HFFc6 (cell line): ENCODE measurements around the gene CACNA1C. TPM values are rescaled to one million over a fixed set of nuclear protein-coding genes. Genes with fewer than 3 reads are reported as not detected.

ENCODE experiments used
- DNase-seq: peaks from one replicate; pipeline ENCODE4 v3.0.0-alpha.2; 2018
- H3K27ac Mint-ChIP-seq: 2 replicates; pipeline ENCODE4 v1.8.0; 2020; ENCODE audit warnings: mild to moderate bottlenecking, mixed read lengths
- H3K27me3 Mint-ChIP-seq: 2 replicates; pipeline ENCODE4 v1.8.0; 2021; ENCODE audit warnings: mild to moderate bottlenecking, moderate library complexity, mixed read lengths; ENCODE audit not compliant: insufficient read depth
- H3K36me3 Mint-ChIP-seq: 2 replicates; pipeline ENCODE4 v1.8.0; 2021; ENCODE audit warnings: low read depth, mixed read lengths
- H3K4me1 Mint-ChIP-seq: 2 replicates; pipeline ENCODE4 v1.8.0; 2020; ENCODE audit warnings: low read depth, mixed read lengths
- H3K4me3 Mint-ChIP-seq: 2 replicates; pipeline ENCODE4 v1.8.0; 2020; ENCODE audit warnings: mild to moderate bottlenecking, moderate library complexity, mixed read lengths
- H3K9me3 Mint-ChIP-seq: 2 replicates; pipeline ENCODE4 v1.8.0; 2020; ENCODE audit warnings: mild to moderate bottlenecking, mixed read lengths
- total RNA-seq, 6 experiments: library from RNA; stranded (reverse); fragmentation: NEBNext Ultra II Directional; extraction: Animal tissue kit (Norgen Biotek cat#: 25700); gene quantifications; 2 replicates in 1 of 6; 3 replicates in 5 of 6; pipeline ENCODE4 v1.2.3, GENCODE V29; 2021
- TF ChIP-seq, protein P1 (sequence below): fragments of 200-600 bp; sonication (generic); IDR thresholded peaks from 2 replicates; pipeline ENCODE4 v1.5.0; 2021; ENCODE audit warnings: antibody characterized with exemption, mild to moderate bottlenecking

Gene CACNA1C
- total RNA-seq, 6 experiments from 2014 or later = 6.7 to 11.5 (median 10.6) TPM

DNA sequence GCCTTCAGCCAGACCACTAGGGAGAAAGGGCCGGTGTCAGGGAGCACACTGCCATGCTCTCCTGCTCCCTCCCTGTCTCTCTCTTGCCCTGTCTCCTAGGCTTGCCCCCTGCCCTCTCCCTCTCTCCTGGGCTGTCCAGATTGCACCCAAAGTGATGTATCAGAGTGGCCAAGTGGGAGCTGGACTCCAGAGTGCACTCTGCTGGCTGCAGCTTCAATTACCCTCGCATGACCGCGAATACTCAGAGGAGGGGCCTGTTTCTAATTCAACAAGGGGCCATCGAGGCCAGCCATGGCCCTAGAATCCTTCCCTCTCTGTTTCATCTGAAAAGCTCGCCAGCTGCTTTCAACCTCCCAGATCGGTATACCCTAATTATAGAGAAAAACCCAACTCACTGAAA, 535.6 kb downstream of the CACNA1C start:
- Mint-ChIP-seq H3K4me3 (no peak overlapping the region), H3K27me3 (peaks cover 4% of the 10 kb centered on the region), H3K27ac (no peak overlapping the region), H3K36me3 (peaks cover 33% of the 10 kb centered on the region), H3K9me3 (peaks cover 5% of the 10 kb centered on the region), H3K4me1 (no peaks in the 10 kb centered on the region)
- DNase-seq = no peak
- TF ChIP-seq, protein P1, sequence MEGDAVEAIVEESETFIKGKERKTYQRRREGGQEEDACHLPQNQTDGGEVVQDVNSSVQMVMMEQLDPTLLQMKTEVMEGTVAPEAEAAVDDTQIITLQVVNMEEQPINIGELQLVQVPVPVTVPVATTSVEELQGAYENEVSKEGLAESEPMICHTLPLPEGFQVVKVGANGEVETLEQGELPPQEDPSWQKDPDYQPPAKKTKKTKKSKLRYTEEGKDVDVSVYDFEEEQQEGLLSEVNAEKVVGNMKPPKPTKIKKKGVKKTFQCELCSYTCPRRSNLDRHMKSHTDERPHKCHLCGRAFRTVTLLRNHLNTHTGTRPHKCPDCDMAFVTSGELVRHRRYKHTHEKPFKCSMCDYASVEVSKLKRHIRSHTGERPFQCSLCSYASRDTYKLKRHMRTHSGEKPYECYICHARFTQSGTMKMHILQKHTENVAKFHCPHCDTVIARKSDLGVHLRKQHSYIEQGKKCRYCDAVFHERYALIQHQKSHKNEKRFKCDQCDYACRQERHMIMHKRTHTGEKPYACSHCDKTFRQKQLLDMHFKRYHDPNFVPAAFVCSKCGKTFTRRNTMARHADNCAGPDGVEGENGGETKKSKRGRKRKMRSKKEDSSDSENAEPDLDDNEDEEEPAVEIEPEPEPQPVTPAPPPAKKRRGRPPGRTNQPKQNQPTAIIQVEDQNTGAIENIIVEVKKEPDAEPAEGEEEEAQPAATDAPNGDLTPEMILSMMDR = no peak; the same call in 1 of the 2 replicates

DNA sequence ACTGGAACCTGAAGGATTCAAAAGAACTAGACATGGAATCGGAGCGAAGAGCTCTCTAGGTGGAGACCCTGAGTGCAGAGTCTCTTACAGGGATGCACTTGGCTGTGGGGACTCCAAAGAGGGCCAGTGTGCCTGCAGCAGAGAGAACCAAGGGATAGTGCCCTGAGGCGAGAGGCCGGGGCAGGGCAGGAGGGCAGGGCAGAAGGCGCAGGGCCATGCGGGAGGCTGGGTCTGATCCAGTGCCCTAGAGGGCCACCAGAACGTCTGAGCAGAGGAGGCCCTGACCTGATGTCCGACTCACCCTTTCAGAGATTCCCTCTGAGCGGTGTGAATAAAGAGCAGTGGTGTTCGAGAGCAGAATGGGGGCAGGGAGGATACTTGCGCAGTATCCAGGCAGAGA, 536.6 kb downstream of the CACNA1C start:
- H3K27ac Mint-ChIP-seq = no peak overlapping the region
- H3K36me3 Mint-ChIP-seq = peaks cover 44% of the 10 kb centered on the region
- H3K27me3 Mint-ChIP-seq = peaks cover 4% of the 10 kb centered on the region
- no peak overlapping the region for H3K4me3 Mint-ChIP-seq
- H3K9me3 Mint-ChIP-seq = peaks cover 15% of the 10 kb centered on the region
- TF ChIP-seq, protein P1 = no peak
- H3K4me1 Mint-ChIP-seq = no peaks in the 10 kb centered on the region
- DNase-seq = no peak

DNA sequence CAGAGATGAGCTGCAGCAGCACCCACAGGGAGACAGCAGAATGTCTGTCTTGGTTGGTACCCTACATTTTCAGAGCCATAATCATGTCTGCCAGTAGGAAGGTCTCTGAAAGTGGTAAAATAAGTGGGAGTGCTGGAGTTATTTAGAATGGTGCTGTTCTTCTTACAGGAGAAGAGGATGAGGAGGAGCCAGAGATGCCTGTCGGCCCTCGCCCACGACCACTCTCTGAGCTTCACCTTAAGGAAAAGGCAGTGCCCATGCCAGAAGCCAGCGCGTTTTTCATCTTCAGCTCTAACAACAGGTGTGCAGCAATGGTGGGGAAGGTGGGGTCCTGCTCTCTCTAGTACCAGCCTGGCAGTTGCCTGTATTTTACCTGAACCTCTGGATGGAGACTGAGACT, 540.3 kb downstream of the CACNA1C start:
- TF ChIP-seq, protein P1 = no peak
- no peaks in the 10 kb centered on the region for H3K4me1 Mint-ChIP-seq
- no peak for DNase-seq
- peaks cover 22% of the 10 kb centered on the region for H3K9me3 Mint-ChIP-seq
- H3K27me3 Mint-ChIP-seq = peaks cover 5% of the 10 kb centered on the region
- H3K36me3 Mint-ChIP-seq = peaks cover 68% of the 10 kb centered on the region
- H3K27ac Mint-ChIP-seq = no peak overlapping the region
- no peak overlapping the region for H3K4me3 Mint-ChIP-seq

DNA sequence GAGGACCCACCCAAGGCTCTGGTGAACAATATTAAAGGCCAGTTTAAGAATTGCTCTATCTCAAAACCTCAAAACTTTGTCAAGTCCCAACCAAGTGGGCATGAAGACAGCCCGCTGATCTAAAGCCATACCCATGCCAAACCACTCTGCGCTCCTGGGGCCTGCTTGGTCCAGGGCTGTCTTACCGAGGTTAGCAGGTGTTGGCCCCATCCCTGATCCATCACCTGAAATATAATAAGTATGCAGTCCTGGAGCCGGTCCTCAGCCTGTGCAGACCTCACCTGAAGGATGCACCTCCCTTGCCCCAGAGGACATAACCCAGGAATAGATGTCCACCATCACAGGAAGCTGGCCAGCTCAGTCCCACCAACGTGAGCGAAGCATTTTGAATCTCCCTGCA, 543.7 kb downstream of the CACNA1C start:
- Mint-ChIP-seq H3K4me1 (no peaks in the 10 kb centered on the region), H3K27ac (no peak overlapping the region), H3K36me3 (peaks cover 54% of the 10 kb centered on the region), H3K27me3 (peaks cover 4% of the 10 kb centered on the region; the same call in 1 of the 2 replicates), H3K4me3 (no peak overlapping the region), H3K9me3 (peaks cover 22% of the 10 kb centered on the region)
- no peak for DNase-seq
- TF ChIP-seq, protein P1 = no peak

DNA sequence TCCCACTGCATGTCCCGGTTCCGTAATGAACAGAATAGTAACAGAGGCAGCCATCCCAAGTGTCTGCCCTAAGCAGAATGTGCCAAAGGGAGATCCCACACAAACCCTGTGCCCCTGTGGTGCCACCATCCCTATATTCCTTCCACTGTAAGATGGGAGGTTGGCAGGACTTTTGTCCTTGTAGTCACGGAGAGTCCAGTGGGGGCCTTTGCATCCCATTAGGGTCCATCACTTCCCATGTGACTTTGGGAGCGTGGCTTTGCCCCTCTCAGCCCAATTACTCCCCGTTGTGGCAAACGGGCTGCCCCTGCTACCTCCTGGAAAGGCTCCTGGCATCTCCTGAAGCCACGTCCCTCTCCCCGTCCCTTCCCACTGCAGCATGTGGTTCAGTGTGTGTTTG, 552.5 kb downstream of the CACNA1C start:
- H3K36me3 Mint-ChIP-seq = peaks cover 24% of the 10 kb centered on the region
- H3K27me3 Mint-ChIP-seq = no peaks in the 10 kb centered on the region; the same call in 1 of the 2 replicates
- H3K4me3 Mint-ChIP-seq = no peak overlapping the region
- no peaks in the 10 kb centered on the region for H3K4me1 Mint-ChIP-seq
- TF ChIP-seq, protein P1 = no peak
- no peak for DNase-seq
- H3K27ac Mint-ChIP-seq = no peak overlapping the region
- H3K9me3 Mint-ChIP-seq = no peaks in the 10 kb centered on the region
